Neuronal stem cell (in vitro differentiated cells): Measurements from ENCODE around the gene ZNF8.
"Not testable (repeated sequence)": the region's sequence is repeated elsewhere in the genome, so short reads cannot be mapped to it uniquely, and the experiment has no call there.

Experiments
- DNase-seq: peaks from one replicate; pipeline ENCODE4 v3.0.0-alpha.2; 2013; ENCODE audit warnings: low spot score
- H2AFZ ChIP-seq: one replicate; pipeline ENCODE4 v1.6.1; 2013; ENCODE audit warnings: mild to moderate bottlenecking, low read length, inconsistent platforms
- H2AK5ac ChIP-seq: 2 replicates; pipeline ENCODE4 v1.6.1; 2013; ENCODE audit warnings: low read depth, mild to moderate bottlenecking, inconsistent platforms, low read length, moderate library complexity, mixed read lengths
- H2BK120ac ChIP-seq: 2 replicates; pipeline ENCODE4 v1.6.1; 2013; ENCODE audit warnings: low read depth, mild to moderate bottlenecking, inconsistent platforms, low read length, moderate library complexity, mixed read lengths
- H2BK12ac ChIP-seq: one replicate; pipeline ENCODE4 v1.6.1; 2013; ENCODE audit warnings: low read length, inconsistent platforms
- H2BK15ac ChIP-seq: 2 replicates; pipeline ENCODE4 v1.6.1; 2013; ENCODE audit warnings: mild to moderate bottlenecking, low read length, inconsistent platforms, mixed read lengths
- H2BK5ac ChIP-seq: one replicate; pipeline ENCODE4 v1.6.1; 2013; ENCODE audit warnings: inconsistent platforms, mild to moderate bottlenecking, low read length, moderate library complexity
- H3K14ac ChIP-seq: one replicate; pipeline ENCODE4 v1.6.1; 2013; ENCODE audit warnings: low read length, inconsistent platforms
- H3K18ac ChIP-seq: 2 replicates; pipeline ENCODE4 v1.6.1; 2013; ENCODE audit warnings: low read length, inconsistent platforms
- H3K23ac ChIP-seq: 2 replicates; pipeline ENCODE4 v1.6.1; 2013; ENCODE audit warnings: low read depth, mild to moderate bottlenecking, mixed read lengths, low read length, inconsistent platforms; ENCODE audit not compliant: poor library complexity
- H3K27ac ChIP-seq: replicated peaks from 3 replicates; pipeline ENCODE4 v1.5.1; 2013; ENCODE audit warnings: low read length, inconsistent platforms
- H3K27me3 ChIP-seq, 3 experiments: 2 replicates each; pipeline ENCODE4 v1.6.1; 2013; ENCODE audit warnings: low read length in 3 of 3, mild to moderate bottlenecking in 2 of 3, inconsistent platforms in 1 of 3, low read depth in 1 of 3, mixed read lengths in 1 of 3, moderate library complexity in 1 of 3; ENCODE audit not compliant: control insufficient read depth in 3 of 3, insufficient read depth in 3 of 3
- H3K36me3 ChIP-seq, 2 donors: replicated peaks in 1 of 2; 2 replicates each; pipeline ENCODE4 v1.6.1; 2013; ENCODE audit warnings: low read length in 2 of 2; ENCODE audit not compliant: control insufficient read depth in 2 of 2, insufficient read depth in 2 of 2
- H3K4ac ChIP-seq: 2 replicates; pipeline ENCODE4 v1.6.1; 2013; ENCODE audit warnings: inconsistent platforms, mild to moderate bottlenecking, low read length, moderate library complexity
- H3K4me1 ChIP-seq, 2 donors: 1 replicate in 1 of 2; 2 replicates in 1 of 2; pipeline ENCODE4 v1.6.1; 2013; ENCODE audit warnings: low read length in 2 of 2, low read depth in 1 of 2; ENCODE audit not compliant: control insufficient read depth in 2 of 2, insufficient read depth in 1 of 2
- H3K4me2 ChIP-seq: one replicate; pipeline ENCODE4 v1.6.1; 2013; ENCODE audit warnings: mild to moderate bottlenecking, low read length, inconsistent platforms; ENCODE audit not compliant: insufficient read depth, poor library complexity, severe bottlenecking
- H3K4me3 ChIP-seq, 2 donors: 2 replicates each; pipeline ENCODE4 v1.5.1; 2013; ENCODE audit warnings: low read length in 2 of 2, mild to moderate bottlenecking in 2 of 2, inconsistent platforms in 1 of 2, moderate library complexity in 1 of 2
- H3K79me1 ChIP-seq: one replicate; pipeline ENCODE4 v1.6.1; 2013; ENCODE audit warnings: low read depth, mild to moderate bottlenecking, inconsistent platforms, low read length, moderate library complexity
- H3K9ac ChIP-seq: one replicate; pipeline ENCODE4 v1.6.1; 2013; ENCODE audit warnings: mild to moderate bottlenecking, low read depth, low read length, inconsistent platforms; ENCODE audit not compliant: poor library complexity
- H3K9me3 ChIP-seq, 2 donors: replicated peaks in 1 of 2; 2 replicates each; pipeline versions ENCODE3 to v1.6.1; 2013; ENCODE audit warnings: low read length in 2 of 2, mild to moderate bottlenecking in 2 of 2, inconsistent platforms in 1 of 2, low read depth in 1 of 2, mixed read lengths in 1 of 2, moderate library complexity in 1 of 2; ENCODE audit not compliant: control insufficient read depth in 2 of 2, insufficient read depth in 1 of 2
- H4K8ac ChIP-seq: one replicate; pipeline ENCODE4 v1.6.1; 2013; ENCODE audit warnings: low read depth, mild to moderate bottlenecking, inconsistent platforms, low read length, moderate library complexity
- H4K91ac ChIP-seq: one replicate; pipeline ENCODE4 v1.6.1; 2013; ENCODE audit warnings: low read length, low read depth, mild to moderate bottlenecking, inconsistent platforms; ENCODE audit not compliant: poor library complexity
- WGBS, 2 donors: extraction: QIAGEN DNeasy Blood & Tissue Kit; methylation state at CpG; one replicate each; pipeline ENCODE4 v1.1.7; 2013; ENCODE audit warnings: missing lambda C conversion rate in 2 of 2, mixed read lengths in 1 of 2; ENCODE audit not compliant: insufficient read length in 2 of 2, insufficient replicate concordance in 1 of 2; ENCODE audit errors: extremely low coverage in 2 of 2; 5-methylcytosine and 5-hydroxymethylcytosine counted together

Gene ZNF8

DNA sequence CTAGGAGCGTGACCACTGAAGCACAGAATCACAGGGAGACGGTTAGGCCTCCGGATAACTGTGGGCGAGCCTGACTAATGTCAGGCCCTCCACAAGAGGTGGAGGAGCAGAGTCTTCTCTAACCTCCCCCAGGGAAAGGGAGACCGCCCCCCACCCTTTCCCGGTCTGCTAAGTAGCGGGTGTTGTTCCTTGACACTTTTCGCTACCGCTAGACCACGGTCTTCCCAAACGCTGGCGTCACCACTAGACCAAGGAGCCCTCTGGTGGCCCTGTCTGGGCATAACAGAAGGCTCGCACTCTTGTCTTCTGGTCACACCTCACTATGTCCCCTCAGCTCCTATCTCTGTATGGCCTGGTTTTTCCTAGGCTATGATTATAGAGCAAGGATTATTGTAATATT, 31.9 kb downstream of the ZNF8 start:
- H3K27me3 ChIP-seq, H3K4ac ChIP-seq, H3K4me1 ChIP-seq, H2BK5ac ChIP-seq, H3K79me1 ChIP-seq, H2BK15ac ChIP-seq, H3K4me3 ChIP-seq, H2AK5ac ChIP-seq, H3K23ac ChIP-seq, H2AFZ ChIP-seq, H3K27ac ChIP-seq, H2BK120ac ChIP-seq, H3K18ac ChIP-seq, H3K4me2 ChIP-seq, H3K9ac ChIP-seq, H4K91ac ChIP-seq, H2BK12ac ChIP-seq, H4K8ac ChIP-seq, H3K14ac ChIP-seq: not testable (repeated sequence)
- no CpG with 5 or more reads among the region's 13 CpGs for WGBS, 2 donors
- peak; percentile 21 for DNase-seq
- peaks cover 0 to 35% of the 10 kb centered on the region in 2 donors for H3K9me3 ChIP-seq
- H3K36me3 ChIP-seq, result peaks cover 39 to 89% of the 10 kb centered on the region in 2 donors

DNA sequence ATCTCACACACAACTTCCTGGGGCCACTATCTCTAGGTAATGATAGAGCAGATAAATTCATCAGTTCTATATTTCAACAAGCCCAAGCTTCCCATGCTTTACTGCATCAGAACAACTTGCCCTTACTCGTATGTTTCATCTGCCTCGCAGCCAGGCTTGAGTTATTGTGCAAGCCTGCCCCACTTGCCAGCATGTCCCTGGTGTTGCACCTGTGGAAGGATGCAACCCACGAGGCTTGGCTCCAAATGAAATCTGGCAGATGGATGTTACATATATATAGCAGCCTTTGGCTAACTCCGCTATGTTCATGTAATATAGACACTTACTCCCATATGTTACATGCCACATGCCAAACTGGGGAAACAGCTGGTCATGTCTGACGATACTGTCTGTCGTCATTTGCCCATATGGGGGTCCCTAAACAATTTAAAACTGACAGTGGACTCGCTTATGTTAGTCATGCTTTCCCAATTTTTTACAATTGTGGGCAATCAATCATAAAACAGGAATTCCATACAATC, 32.6 kb downstream of the ZNF8 start:
- Histone ChIP-seq H2BK120ac (no peak overlapping the region), H4K91ac (no peak overlapping the region), H3K4me3 (no peak overlapping the region), H3K14ac (no peak overlapping the region), H4K8ac (no peak overlapping the region), H3K27ac (no peak overlapping the region), H2BK5ac (no peak overlapping the region), H3K4me1 (no peaks in the 10 kb centered on the region), H3K9me3 (peaks cover 0 to 35% of the 10 kb centered on the region in 2 donors), H3K36me3 (peaks cover 43 to 90% of the 10 kb centered on the region in 2 donors), H3K4me2 (no peak overlapping the region), H2BK12ac (no peak overlapping the region), H2AFZ (no peak overlapping the region), H3K23ac (no peak overlapping the region), H2BK15ac (no peak overlapping the region), H3K4ac (no peak overlapping the region), H2AK5ac (no peak overlapping the region), H3K27me3 (no peaks in the 10 kb centered on the region), H3K79me1 (peaks cover 3% of the 10 kb centered on the region), H3K18ac (no peak overlapping the region), H3K9ac (no peak overlapping the region)
- no peak for DNase-seq
- WGBS, 2 donors, result no CpG with 5 or more reads among the region's 7 CpGs

DNA sequence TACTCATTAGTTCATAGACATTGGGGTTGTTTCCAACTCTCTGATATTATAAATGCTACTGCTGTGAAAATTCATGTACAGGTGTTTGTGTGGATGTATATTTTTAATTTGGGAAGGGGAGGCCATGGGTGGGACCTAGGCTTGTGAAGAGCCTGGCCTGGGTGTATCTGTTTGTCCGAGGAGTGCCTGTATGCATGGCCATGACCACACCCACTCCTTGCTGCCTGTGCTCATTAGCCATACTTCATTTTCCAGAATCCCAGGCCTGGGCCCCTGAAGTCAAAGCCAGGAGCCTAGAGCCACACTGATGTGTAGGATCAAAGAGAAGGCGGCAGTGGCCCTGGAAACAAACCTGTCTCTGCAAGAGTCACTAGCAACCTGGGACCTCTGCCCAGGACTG, 36.8 kb downstream of the ZNF8 start:
- WGBS, 2 donors, result no CpG with 5 or more reads among the region's 2 CpGs

DNA sequence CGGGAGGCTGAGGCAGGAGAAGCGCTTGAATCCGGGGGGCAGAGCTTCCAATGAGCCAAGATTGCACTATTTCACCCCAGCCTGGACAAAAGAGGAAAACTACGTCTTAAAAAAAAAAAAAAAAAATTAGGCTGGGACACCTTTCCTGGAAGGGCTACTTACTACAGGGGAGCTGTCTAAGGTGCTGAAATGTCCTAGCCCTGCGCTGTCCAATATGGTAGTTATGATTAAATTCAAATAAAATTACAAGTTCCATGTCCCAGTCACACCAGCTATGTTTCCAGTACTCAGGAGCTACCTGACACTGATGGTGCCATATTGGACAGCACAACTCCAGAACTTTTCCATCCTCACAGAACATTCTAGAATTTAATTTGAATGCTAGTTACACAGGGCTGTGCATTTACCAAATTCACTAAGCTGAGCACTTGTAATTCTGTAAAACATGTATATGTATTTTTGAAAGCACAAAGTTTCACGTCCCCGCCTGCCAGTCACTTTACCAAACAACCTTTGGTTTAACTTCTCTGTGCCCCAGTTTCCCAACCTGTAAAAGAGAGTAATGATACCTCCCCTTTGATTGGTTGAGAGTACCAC, 38.8 kb downstream of the ZNF8 start:
- no peak overlapping the region for H3K27ac ChIP-seq
- H3K4ac ChIP-seq, result no peak overlapping the region
- H2AFZ ChIP-seq, result no peak overlapping the region
- no peak overlapping the region for H2BK12ac ChIP-seq
- H3K36me3 ChIP-seq, result peaks cover 28 to 69% of the 10 kb centered on the region in 2 donors
- no peak overlapping the region for H3K4me3 ChIP-seq
- no peak overlapping the region for H2AK5ac ChIP-seq
- peaks cover 0 to under 1% of the 10 kb centered on the region in 2 donors for H3K9me3 ChIP-seq
- H3K79me1 ChIP-seq, result peaks cover 2% of the 10 kb centered on the region
- H3K4me2 ChIP-seq, result no peak overlapping the region
- H2BK5ac ChIP-seq, result no peak overlapping the region
- no peaks in the 10 kb centered on the region for H3K4me1 ChIP-seq
- no peak overlapping the region for H3K18ac ChIP-seq
- no CpG with 5 or more reads among the region's 7 CpGs for WGBS, 2 donors
- no peak overlapping the region for H3K23ac ChIP-seq
- H4K8ac ChIP-seq, result no peak overlapping the region
- no peak overlapping the region for H4K91ac ChIP-seq
- no peak overlapping the region for H3K9ac ChIP-seq
- no peak overlapping the region for H2BK15ac ChIP-seq
- no peak overlapping the region for H2BK120ac ChIP-seq
- H3K14ac ChIP-seq, result no peak overlapping the region
- DNase-seq, result peak; percentile 48
- no peaks in the 10 kb centered on the region for H3K27me3 ChIP-seq

More for the DNA sequence above, 36.8 kb downstream of the ZNF8 start:
- Histone ChIP-seq H3K36me3 (peaks cover 40 to 74% of the 10 kb centered on the region in 2 donors), H3K27ac (no peak overlapping the region), H3K79me1 (peaks cover 2% of the 10 kb centered on the region), H3K4me3 (no peak overlapping the region), H2BK5ac (no peak overlapping the region), H3K4ac (no peak overlapping the region), H4K8ac (no peak overlapping the region), H3K4me1 (no peaks in the 10 kb centered on the region), H3K9ac (no peak overlapping the region), H2AK5ac (no peak overlapping the region), H3K27me3 (no peaks in the 10 kb centered on the region), H3K14ac (no peak overlapping the region), H2BK120ac (no peak overlapping the region), H4K91ac (no peak overlapping the region), H3K9me3 (peaks cover 0 to 7% of the 10 kb centered on the region in 2 donors), H3K18ac (no peak overlapping the region), H3K23ac (no peak overlapping the region), H2AFZ (no peak overlapping the region), H3K4me2 (no peak overlapping the region), H2BK15ac (no peak overlapping the region), H2BK12ac (no peak overlapping the region)
- DNase-seq, result no peak
